A673 (cell line): ENCODE results near the gene EXOC4. TPM values are rescaled to one million over a fixed set of nuclear protein-coding genes. Genes with fewer than 3 reads are reported as not detected.

Experiments used
- BruUV-seq: library from RNA; stranded (reverse); fragments of 400-500 nt; replicated peaks from 2 replicates; lab custom pipeline; 2021; lab: Mats Ljungman, UMichigan
- CTCF ChIA-PET: fragments of 300-600 bp; sonication (Branson Sonifier 250); formaldehyde crosslinking; loops from one replicate; lab custom pipeline; 2022; ENCODE audit warnings: antibody characterized with exemption; lab: Charles Lee
- POLR2A ChIA-PET: fragments of 300-600 bp; sonication (Branson Sonifier 250); formaldehyde crosslinking; loops from one replicate; lab custom pipeline; 2022; ENCODE audit warnings: antibody characterized with exemption; ENCODE audit not compliant: low non-redundant PET; lab: Charles Lee
- DNase-seq: peaks from one replicate; pipeline ENCODE4 v3.0.0-alpha.2; 2015; ENCODE audit warnings: low spot score
- H3K27ac ChIP-seq: fragments of 200-600 bp; sonication (generic); 2 replicates; pipeline ENCODE4 v1.5.1; 2016; ENCODE audit warnings: mixed run types, low read depth, mild to moderate bottlenecking, mixed read lengths, antibody characterized with exemption, low read length; ENCODE audit not compliant: poor library complexity, severe bottlenecking
- H3K27me3 ChIP-seq: fragments of 200-600 bp; sonication (generic); replicated peaks from 2 replicates; pipeline ENCODE4 v1.6.1; 2017; ENCODE audit warnings: mixed run types, low read depth, mild to moderate bottlenecking, mixed read lengths, antibody characterized with exemption, low read length; ENCODE audit not compliant: insufficient read depth, poor library complexity
- H3K36me3 ChIP-seq: fragments of 200-600 bp; sonication (generic); 2 replicates; pipeline ENCODE4 v1.6.1; 2016; ENCODE audit warnings: mixed run types, mild to moderate bottlenecking, mixed read lengths, antibody characterized with exemption, low read length; ENCODE audit not compliant: insufficient read depth, poor library complexity, severe bottlenecking
- H3K4me1 ChIP-seq: fragments of 200-600 bp; sonication (generic); 2 replicates; pipeline ENCODE4 v1.6.1; 2017; ENCODE audit warnings: mixed run types, mild to moderate bottlenecking, mixed read lengths, antibody characterized with exemption, low read length; ENCODE audit not compliant: insufficient read depth, poor library complexity, severe bottlenecking
- H3K4me3 ChIP-seq: fragments of 200-600 bp; sonication (generic); 2 replicates; pipeline ENCODE4 v1.5.1; 2016; ENCODE audit warnings: low read depth, mixed run types, mild to moderate bottlenecking, mixed read lengths, low read length; ENCODE audit not compliant: poor library complexity, severe bottlenecking
- H3K9me3 ChIP-seq: fragments of 200-600 bp; sonication (generic); 2 replicates; pipeline ENCODE4 v1.6.1; 2016; ENCODE audit warnings: mixed run types, low read depth, mild to moderate bottlenecking, mixed read lengths, antibody characterized with exemption, low read length; ENCODE audit not compliant: poor library complexity, severe bottlenecking
- CTCF ChIP-seq: fragments of 300-800, 200-600 bp; sonication (generic); conservative IDR thresholded peaks from 2 replicates; pipeline ENCODE4 v1.5.1; 2017; ENCODE audit warnings: low read depth, mild to moderate bottlenecking, antibody characterized with exemption, low read length, moderate library complexity, mixed read lengths
- EZH2 ChIP-seq: fragments of 200-600 bp; sonication (generic); IDR thresholded peaks from 2 replicates; pipeline ENCODE4 v1.6.1; 2017; ENCODE audit warnings: borderline replicate concordance, low read depth, mild to moderate bottlenecking, mixed read lengths, antibody characterized with exemption, low read length; ENCODE audit not compliant: poor library complexity, severe bottlenecking
- intact Hi-C: fragments of 100-400 bp; cut with micrococcal nuclease; formaldehyde crosslinking; loops from one replicate; pipeline ENCODE4 v1.10.0; 2022; ENCODE audit not compliant: unreplicated experiment
- total RNA-seq: library from RNA; stranded (reverse); gene quantifications from 2 replicates; pipeline ENCODE4 v1.2.3, GENCODE V29; 2021

The EXOC4 gene
- total RNA-seq, 1 experiment from 2014 or later = 66.1 TPM

GRCh38 chr7:133419041-133419440 is 166.2 kb downstream of the EXOC4 start:
- no peaks in the 10 kb centered on the region for H3K4me1 ChIP-seq
- H3K4me3 ChIP-seq = no peak overlapping the region
- no peak for DNase-seq
- intact Hi-C loops = no loop called here
- no peaks in the 10 kb centered on the region for H3K36me3 ChIP-seq
- H3K9me3 ChIP-seq = no peaks in the 10 kb centered on the region
- BruUV-seq = no TSS peak
- ChIA-PET POLR2A (no interaction called here), CTCF (no interaction called here)
- no peak overlapping the region for H3K27ac ChIP-seq
- TF ChIP-seq CTCF = no peak
- no peak for TF ChIP-seq EZH2
- H3K27me3 ChIP-seq = no peaks in the 10 kb centered on the region

DNA sequence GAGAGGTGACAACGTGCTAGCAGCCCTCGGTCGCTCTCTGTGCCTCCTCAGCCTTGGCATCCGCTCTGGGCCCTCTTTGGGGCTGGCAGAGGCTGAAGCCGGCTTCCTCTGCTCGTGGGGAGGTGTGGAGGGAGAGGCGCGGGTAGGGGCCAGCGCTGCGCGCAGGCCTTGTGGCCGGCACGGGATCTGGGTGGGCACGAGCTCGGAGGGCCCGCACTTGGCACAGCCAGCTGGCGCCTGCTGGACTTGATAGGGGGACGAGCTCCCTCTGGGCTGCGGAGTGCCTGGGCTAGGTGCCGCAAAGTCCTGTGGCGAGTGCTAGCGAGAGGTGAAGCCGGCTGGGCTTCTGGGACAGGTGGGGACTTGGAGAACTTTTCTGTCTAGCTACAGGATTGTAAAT is 170.7 kb downstream of the EXOC4 start:
- intact Hi-C loops = no loop called here
- H3K4me1 ChIP-seq = no peaks in the 10 kb centered on the region
- DNase-seq = no peak
- no peaks in the 10 kb centered on the region for H3K36me3 ChIP-seq
- no peak overlapping the region for H3K4me3 ChIP-seq
- ChIA-PET POLR2A (no interaction called here), CTCF (no interaction called here)
- no peaks in the 10 kb centered on the region for H3K9me3 ChIP-seq
- H3K27me3 ChIP-seq = no peaks in the 10 kb centered on the region
- no TSS peak for BruUV-seq
- H3K27ac ChIP-seq = no peak overlapping the region
- no peak for TF ChIP-seq CTCF
- no peak for TF ChIP-seq EZH2

GRCh38 chr7:133428326-133428725 is 175.4 kb downstream of the EXOC4 start:
- Histone ChIP-seq H3K36me3 (no peaks in the 10 kb centered on the region), H3K9me3 (no peaks in the 10 kb centered on the region), H3K27ac (no peak overlapping the region), H3K4me1 (no peaks in the 10 kb centered on the region), H3K4me3 (no peak overlapping the region), H3K27me3 (no peaks in the 10 kb centered on the region)
- no peak for DNase-seq
- BruUV-seq = no TSS peak
- POLR2A ChIA-PET = no interaction called here
- no peak for TF ChIP-seq EZH2
- no peak for TF ChIP-seq CTCF
- intact Hi-C loops = no loop called here
- CTCF ChIA-PET = no interaction called here
